H1 (cell line): ENCODE results near the gene SLIT3. TPM values are rescaled to one million over a fixed set of nuclear protein-coding genes. Genes with fewer than 3 reads are reported as not detected.

Experiments used
- CTCF ChIA-PET: fragments of 300-600 bp; sonication (Branson Sonifier 250); formaldehyde crosslinking; loops from one replicate; lab custom pipeline; 2021; ENCODE audit not compliant: partially characterized antibody; lab: Charles Lee
- POLR2A ChIA-PET: fragments of 300-600 bp; sonication (Branson Sonifier 250); formaldehyde crosslinking; loops from one replicate; lab custom pipeline; 2021; ENCODE audit warnings: inconsistent platforms; ENCODE audit not compliant: partially characterized antibody; lab: Charles Lee
- DNase-seq, 2 experiments: peaks; one replicate each; pipeline versions ENCODE4 v3.0.0 to v3.0.0-alpha.2; 2010 to 2022; ENCODE audit warnings: low spot score in 2 of 2, low read depth in 1 of 2, mixed read lengths in 1 of 2
- FAIRE-seq: peaks from 2 replicates; lab custom pipeline; 2011; peaks lifted over from hg19 to GRCh38; lab: Jason Lieb, UNC
- H2AFZ ChIP-seq: 2 replicates; pipeline ENCODE4 v1.8.1; 2012; ENCODE audit warnings: low read length, inconsistent platforms
- H2AK5ac ChIP-seq: 2 replicates; pipeline ENCODE4 v1.6.1; 2013; ENCODE audit warnings: low read depth, low read length
- H2BK120ac ChIP-seq: replicated peaks from 2 replicates; pipeline ENCODE3; 2013; ENCODE audit warnings: low read depth, low read length, inconsistent platforms
- H2BK12ac ChIP-seq: 2 replicates; pipeline ENCODE4 v1.6.1; 2013; ENCODE audit warnings: low read depth, low read length
- H2BK15ac ChIP-seq: 2 replicates; pipeline ENCODE4 v1.6.1; 2013; ENCODE audit warnings: low read length
- H2BK20ac ChIP-seq: 2 replicates; pipeline ENCODE4 v1.6.1; 2013; ENCODE audit warnings: low read length
- H2BK5ac ChIP-seq: 2 replicates; pipeline ENCODE4 v1.6.1; 2013; ENCODE audit warnings: low read depth, low read length
- H3K14ac ChIP-seq: 2 replicates; pipeline ENCODE4 v1.6.1; 2013; ENCODE audit warnings: inconsistent platforms; ENCODE audit not compliant: insufficient read length
- H3K18ac ChIP-seq: 2 replicates; pipeline ENCODE4 v1.6.1; 2013; ENCODE audit warnings: low read length; ENCODE audit errors: extremely low read depth
- H3K23ac ChIP-seq: 2 replicates; pipeline ENCODE4 v1.6.1; 2013; ENCODE audit warnings: inconsistent platforms; ENCODE audit not compliant: insufficient read length
- H3K23me2 ChIP-seq: 2 replicates; pipeline ENCODE4 v1.6.1; 2013; ENCODE audit warnings: low read depth, low read length
- H3K27ac ChIP-seq: 2 replicates; pipeline ENCODE4 v1.6.1; 2011; ENCODE audit warnings: low read depth, low read length, inconsistent platforms
- H3K27me3 ChIP-seq, 4 experiments: replicated peaks in 1 of 4; 1 replicate in 1 of 4; 2 replicates in 3 of 4; pipeline versions ENCODE4 v1.6.1 to v1.8.1; 2011 to 2013; ENCODE audit warnings: low read length in 3 of 4, mild to moderate bottlenecking in 3 of 4, inconsistent platforms in 2 of 4, mixed read lengths in 2 of 4, moderate library complexity in 1 of 4; ENCODE audit not compliant: control insufficient read depth in 3 of 4, insufficient read depth in 3 of 4; ENCODE audit errors: extremely low read depth in 1 of 4
- H3K36me3 ChIP-seq, 4 experiments: 2 replicates each; pipeline versions ENCODE4 v1.6.1 to v1.8.1; 2011 to 2013; ENCODE audit warnings: mild to moderate bottlenecking in 4 of 4, low read length in 3 of 4, moderate library complexity in 2 of 4, control low read depth in 1 of 4, inconsistent platforms in 1 of 4; ENCODE audit not compliant: insufficient read depth in 4 of 4, control insufficient read depth in 2 of 4
- H3K4ac ChIP-seq: replicated peaks from 2 replicates; pipeline ENCODE3; 2013; ENCODE audit warnings: low read length, low read depth, mixed read lengths, inconsistent platforms; ENCODE audit not compliant: insufficient read length
- H3K4me1 ChIP-seq, 4 experiments: replicated peaks in 1 of 4; 1 replicate in 1 of 4; 2 replicates in 3 of 4; pipeline versions ENCODE4 v1.6.1 to v1.8.1; 2011 to 2013; ENCODE audit warnings: low read length in 3 of 4, inconsistent platforms in 2 of 4, mixed read lengths in 1 of 4; ENCODE audit not compliant: insufficient read depth in 4 of 4, control insufficient read depth in 3 of 4
- H3K4me2 ChIP-seq, 2 experiments: 2 replicates each; pipeline versions ENCODE4 v1.6.1 to v1.8.1; 2011 to 2013; ENCODE audit warnings: low read depth in 2 of 2, low read length in 2 of 2, control low read depth in 1 of 2, inconsistent platforms in 1 of 2, mild to moderate bottlenecking in 1 of 2; ENCODE audit not compliant: insufficient read depth in 1 of 2
- H3K4me3 ChIP-seq, 4 experiments: fragments of 200-600, 300-600 bp in 1 of 4; sonication (generic), shearing (Covaris generic), sonication (Bioruptor Twin) in 1 of 4; 2 replicates each; pipeline versions ENCODE4 v1.5.1 to v1.8.1; 2011 to 2016; ENCODE audit warnings: low read length in 4 of 4, low read depth in 3 of 4, control low read depth in 2 of 4, inconsistent platforms in 2 of 4, mild to moderate bottlenecking in 2 of 4, mixed read lengths in 1 of 4, moderate library complexity in 1 of 4; ENCODE audit not compliant: insufficient read depth in 2 of 4; ENCODE audit errors: extremely low read depth in 1 of 4
- H3K56ac ChIP-seq: replicated peaks from 2 replicates; pipeline ENCODE3; 2013; ENCODE audit warnings: low read depth, mild to moderate bottlenecking, mixed read lengths, low read length, inconsistent platforms; ENCODE audit not compliant: insufficient read length
- H3K79me1 ChIP-seq: 2 replicates; pipeline ENCODE4 v1.6.1; 2013; ENCODE audit warnings: low read depth, low read length, control low read depth
- H3K79me2 ChIP-seq, 2 experiments: 2 replicates each; pipeline versions ENCODE4 v1.6.1 to v1.8.1; 2012 to 2013; ENCODE audit warnings: low read length in 2 of 2, mild to moderate bottlenecking in 2 of 2, inconsistent platforms in 1 of 2; ENCODE audit not compliant: insufficient read depth in 2 of 2, control insufficient read depth in 1 of 2
- H3K9ac ChIP-seq, 4 experiments: replicated peaks in 1 of 4; 1 replicate in 1 of 4; 2 replicates in 3 of 4; pipeline versions ENCODE4 v1.6.1 to v1.8.1; 2011 to 2013; ENCODE audit warnings: low read depth in 3 of 4, low read length in 3 of 4, control low read depth in 2 of 4, mild to moderate bottlenecking in 2 of 4, moderate library complexity in 2 of 4, inconsistent platforms in 1 of 4; ENCODE audit errors: extremely low read depth in 1 of 4
- H3K9me3 ChIP-seq, 2 experiments: 2 replicates each; pipeline versions ENCODE4 v1.6.1 to v1.8.1; 2012 to 2013; ENCODE audit warnings: mild to moderate bottlenecking in 2 of 2, moderate library complexity in 2 of 2, control low read depth in 1 of 2, inconsistent platforms in 1 of 2, low read depth in 1 of 2, low read length in 1 of 2, mixed read lengths in 1 of 2; ENCODE audit not compliant: insufficient read depth in 2 of 2
- H4K20me1 ChIP-seq, 2 experiments: replicated peaks in 1 of 2; 2 replicates each; pipeline versions ENCODE3 to v1.8.1; 2011 to 2013; ENCODE audit warnings: inconsistent platforms in 2 of 2, low read length in 2 of 2, mild to moderate bottlenecking in 1 of 2; ENCODE audit not compliant: insufficient read depth in 2 of 2, control insufficient read depth in 1 of 2
- H4K5ac ChIP-seq: 2 replicates; pipeline ENCODE4 v1.6.1; 2013; ENCODE audit warnings: low read length, low read depth, mixed read lengths, inconsistent platforms; ENCODE audit not compliant: insufficient read length
- H4K8ac ChIP-seq: 2 replicates; pipeline ENCODE4 v1.8.0; 2013; ENCODE audit warnings: mild to moderate bottlenecking, moderate library complexity, low read length, inconsistent platforms; ENCODE audit not compliant: insufficient read depth; ENCODE audit errors: extremely low read depth
- H4K91ac ChIP-seq: replicated peaks from 2 replicates; pipeline ENCODE3; 2013; ENCODE audit warnings: low read length, mixed read lengths, inconsistent platforms; ENCODE audit not compliant: insufficient read length
- BRCA1 ChIP-seq: IDR thresholded peaks from 2 replicates; pipeline ENCODE4 v1.6.1; 2012; ENCODE audit warnings: low read depth, low read length, improper control_type of control experiment
- CHD1 ChIP-seq: IDR thresholded peaks from 2 replicates; pipeline ENCODE4 v1.6.1; 2012; ENCODE audit warnings: low read depth, low read length, improper control_type of control experiment
- CHD2 ChIP-seq: IDR thresholded peaks from 2 replicates; pipeline ENCODE4 v1.6.1; 2012; ENCODE audit warnings: low read length, improper control_type of control experiment
- CREB1 ChIP-seq: IDR thresholded peaks from 2 replicates; pipeline ENCODE4 v1.6.1; 2012; ENCODE audit warnings: inconsistent platforms
- EGR1 ChIP-seq: IDR thresholded peaks from 2 replicates; pipeline ENCODE4 v1.6.1; 2011; ENCODE audit warnings: low read depth, low read length, borderline replicate concordance
- KDM5A ChIP-seq: fragments of 200-600 bp; IDR thresholded peaks from 2 replicates; pipeline ENCODE4 v1.7.1; 2012; ENCODE audit warnings: mild to moderate bottlenecking, low read length, inconsistent platforms, mixed read lengths
- MAFK ChIP-seq: IDR thresholded peaks from 2 replicates; pipeline ENCODE4 v1.6.1; 2012; ENCODE audit warnings: low read depth, mild to moderate bottlenecking, improper control_type of control experiment, low read length
- NANOG ChIP-seq: IDR thresholded peaks from 2 replicates; pipeline ENCODE4 v1.6.1; 2011; ENCODE audit warnings: low read length, low read depth, mild to moderate bottlenecking, inconsistent platforms; ENCODE audit not compliant: insufficient read depth, poor library complexity, severe bottlenecking
- PHF8 ChIP-seq: fragments of 200-600 bp; sonication (generic); conservative IDR thresholded peaks from 2 replicates; pipeline ENCODE4 v1.7.1; 2012; ENCODE audit warnings: low read depth, mild to moderate bottlenecking, inconsistent platforms, low read length, moderate library complexity
- RXRA ChIP-seq: IDR thresholded peaks from 2 replicates; pipeline ENCODE4 v1.6.1; 2011; ENCODE audit warnings: low read depth, mild to moderate bottlenecking, low read length, moderate library complexity; ENCODE audit not compliant: insufficient read depth
- SAP30 ChIP-seq: fragments of 300-600 bp; sonication (generic); IDR thresholded peaks from 2 replicates; pipeline ENCODE4 v1.7.1; 2012; ENCODE audit warnings: low read length, moderate library complexity, mild to moderate bottlenecking, inconsistent platforms; ENCODE audit not compliant: insufficient read depth, insufficient replicate concordance
- SP1 ChIP-seq: IDR thresholded peaks from 2 replicates; pipeline ENCODE4 v1.6.1; 2011; ENCODE audit warnings: low read depth, low read length
- TAF1 ChIP-seq: IDR thresholded peaks from 2 replicates; pipeline ENCODE4 v1.6.1; 2011; ENCODE audit warnings: mild to moderate bottlenecking, low read depth, low read length
- TCF12 ChIP-seq: IDR thresholded peaks from 2 replicates; pipeline ENCODE4 v1.6.1; 2011; ENCODE audit warnings: low read depth, mild to moderate bottlenecking, low read length
- ZNF274 ChIP-seq: IDR thresholded peaks from 2 replicates; pipeline ENCODE4 v1.7.0; 2012; ENCODE audit warnings: low read length, borderline replicate concordance; ENCODE audit errors: extremely low read depth
- WGBS, 2 experiments: shearing (Covaris generic) in 1 of 2; methylation state at CpG; one replicate each; pipeline versions ENCODE4 v1.1.6 to v1.1.7; 2013 to 2015; ENCODE audit warnings: low lambda C conversion rate in 2 of 2, mixed read lengths in 2 of 2, inconsistent platforms in 1 of 2, low coverage in 1 of 2, missing lambda C conversion rate in 1 of 2; ENCODE audit not compliant: insufficient replicate concordance in 2 of 2, insufficient coverage in 1 of 2, insufficient read length in 1 of 2; ENCODE audit errors: extremely low coverage in 1 of 2, missing lambda C conversion rate in 1 of 2; 5-methylcytosine and 5-hydroxymethylcytosine counted together
- polyA plus RNA-seq, 7 experiments: library from polyadenylated mRNA; depleted of rRNA in 3 of 7; stranded (reverse) in 5 of 7; unstranded in 2 of 7; fragments of >200 nt in 5 of 7; fragments of 200-250 nt in 2 of 7; gene quantifications; 1 replicate in 5 of 7; 2 replicates in 1 of 7; 4 replicates in 1 of 7; pipeline versions ENCODE4 v1.2.1 to v1.2.3, GENCODE V29; 2011 to 2013; ENCODE audit warnings: missing spikeins in 2 of 7, mixed read lengths in 2 of 7
- total RNA-seq: library from RNA; stranded (reverse); fragmentation: NEBNext Ultra II Directional; extraction: Animal tissue kit (Norgen Biotek cat#: 25700); gene quantifications from 2 replicates; pipeline ENCODE4 v1.2.1, GENCODE V29; 2021
- TF ChIP-seq, protein P1 (sequence below): IDR thresholded peaks from 2 replicates; pipeline ENCODE4 v1.6.1; 2012; ENCODE audit warnings: inconsistent platforms

SLIT3 gene
- total and polyA plus RNA-seq, 2 of the 8 experiments (the other 6 are each of a cell fraction or from before 2014, with no cell fraction given) = 1.1 to 1.2 TPM

DNA sequence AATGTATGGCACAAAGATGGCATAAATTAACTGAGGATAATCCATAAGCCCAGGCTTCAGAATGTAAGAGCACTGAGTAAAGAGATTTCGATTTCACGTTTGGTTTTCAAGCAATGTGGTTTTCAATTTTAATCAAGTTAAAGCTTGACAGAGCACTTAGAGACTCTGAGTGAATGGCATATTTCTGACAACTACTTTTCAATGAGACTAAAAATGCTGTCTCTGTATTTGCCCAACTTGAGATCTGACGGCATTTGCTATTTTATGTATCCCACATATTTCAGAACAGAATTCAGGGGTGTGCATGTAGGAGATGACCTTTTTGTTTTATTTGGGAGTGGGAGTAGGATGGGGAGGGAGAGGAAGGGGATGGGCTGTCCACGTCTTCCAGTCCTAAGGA lies 441.5 kb downstream of the SLIT3 start:
- Histone ChIP-seq H3K4me2 (no peak overlapping the region), H3K23ac (no peak overlapping the region), H3K27ac (no peak overlapping the region), H2AFZ (no peak overlapping the region), H3K4me3 (no peak overlapping the region), H3K79me2 (no peaks in the 10 kb centered on the region), H4K5ac (no peak overlapping the region), H3K14ac (no peak overlapping the region), H4K20me1 (peaks cover 0 to under 1% of the 10 kb centered on the region in 2 experiments), H3K4me1 (no peaks in the 10 kb centered on the region), H3K9me3 (no peaks in the 10 kb centered on the region), H3K27me3 (no peaks in the 10 kb centered on the region; a peak in 1 of 7 replicates), H2BK20ac (no peak overlapping the region), H3K36me3 (no peaks in the 10 kb centered on the region), H3K56ac (no peak overlapping the region), H3K18ac (no peak overlapping the region), H2BK15ac (no peak overlapping the region), H2AK5ac (no peak overlapping the region), H3K23me2 (no peaks in the 10 kb centered on the region), H2BK5ac (no peak overlapping the region), H3K9ac (no peak overlapping the region), H3K4ac (no peak overlapping the region), H4K91ac (no peak overlapping the region), H2BK12ac (no peak overlapping the region), H4K8ac (no peak overlapping the region), H3K79me1 (no peaks in the 10 kb centered on the region), H2BK120ac (no peak overlapping the region)
- CTCF ChIA-PET = no interaction called here
- DNase-seq = no peak
- POLR2A ChIA-PET = no interaction called here
- no peak for FAIRE-seq
- 93% methylated on average over 4 of the region's 4 CpGs; no CpG with 5 or more reads in 1 of the 2 experiments for WGBS, 2 experiments
- no peak for TF ChIP-seq MAFK
- no peak for TF ChIP-seq SAP30
- TF ChIP-seq, protein P1, sequence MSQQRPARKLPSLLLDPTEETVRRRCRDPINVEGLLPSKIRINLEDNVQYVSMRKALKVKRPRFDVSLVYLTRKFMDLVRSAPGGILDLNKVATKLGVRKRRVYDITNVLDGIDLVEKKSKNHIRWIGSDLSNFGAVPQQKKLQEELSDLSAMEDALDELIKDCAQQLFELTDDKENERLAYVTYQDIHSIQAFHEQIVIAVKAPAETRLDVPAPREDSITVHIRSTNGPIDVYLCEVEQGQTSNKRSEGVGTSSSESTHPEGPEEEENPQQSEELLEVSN = no peak
- TF ChIP-seq TCF12 = no peak
- TF ChIP-seq NANOG = no peak
- TF ChIP-seq CREB1 = no peak
- TF ChIP-seq ZNF274 = no peak
- TF ChIP-seq EGR1 = no peak
- TF ChIP-seq PHF8 = no peak
- no peak for TF ChIP-seq SP1
- no peak for TF ChIP-seq RXRA
- no peak for TF ChIP-seq CHD1
- no peak for TF ChIP-seq CHD2
- no peak for TF ChIP-seq BRCA1
- TF ChIP-seq KDM5A = no peak
- TF ChIP-seq TAF1 = no peak
